DOHH2 (cell line): Measurements from ENCODE around the gene ZMAT2.

Experiments used
- CTCF ChIP-seq: fragments of 200-600 bp; sonication (generic); IDR thresholded peaks from one replicate; pipeline ENCODE4 v1.5.1; 2014; ENCODE audit warnings: antibody characterized with exemption, mild to moderate bottlenecking, low read depth, low read length; ENCODE audit not compliant: poor library complexity, severe bottlenecking
- EZH2phosphoT487 ChIP-seq: fragments of 200-600 bp; sonication (generic); IDR thresholded peaks from 2 replicates; pipeline ENCODE4 v1.6.1; 2017; ENCODE audit warnings: borderline replicate concordance, mild to moderate bottlenecking, antibody characterized with exemption, low read length, moderate library complexity, mixed read lengths

DNA sequence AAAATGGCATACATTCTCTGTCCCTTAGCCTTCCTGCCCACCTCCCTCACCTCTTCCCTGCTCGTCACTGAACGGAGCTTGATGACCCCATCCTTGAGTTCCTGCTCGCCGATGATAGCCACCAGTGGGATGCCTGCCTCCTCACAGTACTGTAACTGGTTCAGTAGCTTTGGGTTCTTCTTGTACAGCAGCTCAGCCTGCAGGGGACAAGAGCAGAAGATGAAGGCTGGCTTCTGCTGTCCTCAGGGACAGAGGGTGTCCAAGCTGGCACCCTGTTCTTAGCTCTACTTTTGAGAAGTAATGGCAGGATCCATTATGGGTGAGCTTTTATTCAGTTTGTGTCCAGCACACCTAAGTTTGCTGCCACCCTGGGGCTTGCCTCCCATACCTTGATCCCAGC is 25.6 kb upstream of the ZMAT2 start:
- TF ChIP-seq CTCF, result no peak
- TF ChIP-seq EZH2phosphoT487, result no peak
